HG02981 (cell line): ENCODE measurements around the gene EZH1.

ENCODE experiments used
- ATAC-seq: cut with Tn5 transposase; IDR thresholded peaks from one replicate; pipeline ENCODE4 v1.9.1; 2021; ENCODE audit warnings: mild to moderate bottlenecking, moderate library complexity; ENCODE audit not compliant: unreplicated experiment

EZH1 gene

GRCh38 chr17:42725143-42725542 lies 19.7 kb downstream of the EZH1 start:
- no peak for ATAC-seq

DNA sequence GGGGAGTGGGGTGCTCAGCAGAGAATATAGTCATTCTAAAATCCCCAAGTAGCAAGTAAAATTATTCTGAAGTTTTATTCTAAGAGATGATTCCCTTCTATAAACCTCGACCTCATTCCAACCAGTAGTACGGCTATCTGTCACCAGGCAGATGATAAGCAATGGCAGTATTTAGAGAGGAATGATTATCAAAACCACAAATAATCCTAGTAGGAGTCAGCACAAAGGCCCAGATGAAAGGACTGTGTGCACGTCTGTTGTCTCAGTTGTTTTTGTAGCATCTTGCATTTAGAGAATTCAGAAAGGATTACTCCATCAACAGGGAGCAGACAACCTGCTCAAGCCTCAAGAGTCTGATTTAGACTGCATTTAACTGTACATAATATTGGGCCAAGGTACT lies 21.2 kb downstream of the EZH1 start:
- no peak for ATAC-seq

DNA sequence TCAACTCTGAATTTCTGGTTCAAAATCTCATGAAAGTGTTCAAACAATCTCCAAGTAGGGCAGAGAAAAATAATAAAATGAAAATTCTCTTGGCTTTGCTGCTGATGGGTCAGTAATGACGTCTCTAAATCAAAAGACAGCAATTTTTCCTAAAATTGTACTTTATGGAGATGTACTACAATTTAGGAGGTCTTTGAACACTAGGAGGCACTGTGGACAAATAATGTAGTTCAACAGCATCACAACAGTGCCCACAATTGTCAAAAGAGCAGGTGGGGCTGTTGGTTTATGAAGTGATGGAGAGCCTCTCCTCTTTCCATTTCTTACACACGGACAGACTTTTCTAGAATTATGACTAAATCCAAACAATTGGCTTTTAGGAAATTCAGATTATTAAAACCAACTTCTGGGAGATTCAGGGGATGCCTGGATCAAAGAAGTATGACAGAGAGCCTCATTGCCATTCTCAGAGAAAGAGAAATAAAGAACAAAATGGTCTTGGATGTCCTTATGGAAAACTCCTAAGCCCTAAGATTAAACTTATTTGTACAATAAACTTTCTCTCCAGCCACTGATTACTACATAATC lies 23.8 kb downstream of the EZH1 start:
- no peak for ATAC-seq

GRCh38 chr17:42709561-42709960 lies 35.3 kb downstream of the EZH1 start:
- ATAC-seq: no peak

DNA sequence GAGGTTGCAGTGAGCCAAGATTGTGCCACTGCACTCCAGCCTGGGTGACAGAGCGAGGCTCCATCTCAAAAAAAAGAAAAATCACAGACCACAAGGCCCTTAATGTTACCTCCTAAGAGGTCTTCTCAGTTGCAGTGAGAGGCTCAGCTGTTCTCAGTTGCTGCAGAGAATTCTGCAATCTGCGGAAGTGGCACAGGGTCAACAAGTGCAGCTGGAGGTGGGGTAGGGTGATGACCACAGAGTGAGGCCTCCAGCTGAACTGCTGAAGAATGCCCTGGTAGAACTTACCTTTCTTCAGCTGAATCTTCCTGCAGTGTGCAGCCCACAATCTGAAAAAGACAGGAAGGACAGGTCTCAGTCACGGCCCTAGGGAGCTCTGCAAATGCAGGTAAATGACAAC lies 36.3 kb downstream of the EZH1 start:
- no peak for ATAC-seq

GRCh38 chr17:42706732-42707131 lies 38.1 kb downstream of the EZH1 start:
- ATAC-seq: no peak

DNA sequence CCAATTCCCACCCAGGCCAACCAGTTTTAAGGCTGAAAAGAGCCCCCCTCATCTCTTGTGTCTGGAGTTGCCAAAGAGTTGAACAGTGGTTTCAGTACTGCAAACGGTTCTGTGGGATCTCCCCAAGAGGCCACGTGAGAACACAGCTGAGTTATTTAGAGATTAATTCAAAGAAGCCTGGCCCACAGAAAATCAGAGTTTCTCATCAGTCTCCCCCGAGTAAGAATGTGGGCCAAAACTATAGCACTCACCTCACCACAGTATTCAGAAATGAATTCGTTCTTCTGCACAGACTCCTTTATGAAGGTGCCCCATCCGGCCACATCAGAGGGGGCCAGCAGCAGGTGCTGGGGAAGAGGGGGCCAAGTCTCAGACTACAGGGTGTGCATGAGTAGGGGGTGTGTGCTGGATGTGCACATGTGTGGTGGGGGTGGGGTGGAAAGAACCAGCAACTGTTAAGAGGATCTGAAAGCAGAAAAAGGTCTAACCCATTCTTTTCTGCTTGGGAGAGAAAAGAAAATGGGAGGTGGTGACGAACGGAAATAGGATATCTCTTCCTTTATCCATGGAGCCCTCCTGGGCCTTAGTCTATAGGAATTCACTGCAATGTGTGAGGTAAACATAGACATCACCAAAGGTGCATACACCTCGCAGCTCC lies 39.9 kb downstream of the EZH1 start:
- ATAC-seq: peak; percentile 83

DNA sequence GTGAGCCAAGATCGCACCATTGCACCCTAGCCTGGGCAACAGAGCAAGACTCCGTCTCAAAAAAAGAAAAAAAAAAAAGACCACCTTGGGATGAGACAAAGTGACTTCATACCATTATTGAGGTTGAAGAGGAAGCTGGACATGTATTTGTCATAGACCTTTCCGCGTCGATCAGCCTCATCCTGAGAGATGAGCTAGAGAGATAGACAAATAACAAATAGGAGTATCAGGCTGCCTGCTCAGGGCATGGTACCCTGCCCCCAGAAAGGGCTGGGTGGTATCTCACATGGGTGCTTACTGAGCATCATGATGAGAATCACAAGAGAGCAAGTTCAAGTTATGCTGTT lies 40.4 kb downstream of the EZH1 start:
- peak; percentile 10 for ATAC-seq

DNA sequence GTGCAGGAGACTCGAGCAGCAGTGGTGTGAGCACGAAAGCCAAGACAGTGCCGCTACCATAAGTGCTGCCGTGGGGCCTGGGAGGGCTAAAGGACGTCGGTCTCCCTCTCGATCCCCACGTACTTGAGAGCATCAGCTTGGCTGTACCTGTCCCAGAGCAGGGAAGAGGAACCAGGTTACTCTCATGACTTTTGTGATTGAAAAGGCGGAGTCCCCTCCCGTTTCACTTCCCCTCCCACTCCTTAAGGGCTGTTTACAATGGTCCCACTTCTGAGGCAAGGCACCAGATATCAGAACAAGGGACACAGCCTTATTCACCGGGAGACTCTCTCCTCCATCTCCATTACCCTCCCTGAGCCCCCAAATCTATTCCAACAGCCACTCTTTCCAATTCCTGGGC lies 42.4 kb downstream of the EZH1 start:
- no peak for ATAC-seq

DNA sequence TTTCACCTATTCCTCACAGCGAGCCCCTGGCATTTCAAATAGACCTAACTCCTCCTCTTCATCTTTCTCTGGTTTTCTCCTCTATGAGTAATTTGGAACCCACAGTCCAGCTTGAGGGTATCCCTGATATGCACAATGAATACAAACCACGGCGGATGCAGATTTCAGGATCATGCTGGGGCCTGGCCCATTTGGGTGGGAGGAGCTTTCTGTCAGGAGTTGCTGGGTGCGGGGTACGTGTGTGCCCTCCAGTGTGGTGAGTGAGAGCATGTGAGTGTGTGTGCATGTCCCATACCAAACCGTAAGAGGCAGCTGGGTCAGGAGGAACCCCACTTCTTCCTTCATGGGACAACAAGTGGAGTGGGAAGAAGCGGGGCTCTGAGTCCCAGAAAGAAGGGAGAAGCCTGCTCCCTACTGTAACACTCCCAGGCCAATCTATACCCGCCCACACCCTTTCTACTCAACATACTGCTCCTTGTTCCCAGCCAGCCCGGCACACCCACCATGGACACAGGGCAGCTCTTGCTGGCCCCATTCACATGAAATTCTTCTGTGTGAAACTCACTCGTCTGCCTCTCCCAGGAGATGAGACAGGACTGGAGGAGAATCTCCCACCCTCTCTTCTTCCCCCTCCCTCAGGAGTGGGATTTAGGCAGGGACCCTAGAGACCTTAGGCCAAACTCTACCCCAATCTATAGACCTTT lies 44.1 kb downstream of the EZH1 start:
- ATAC-seq: no peak

- ATAC-seq: no peak
These were observed 45.5 kb downstream of the EZH1 start for GRCh38 chr17:42699415-42699740.

GRCh38 chr17:42698736-42699414 lies 46.0 kb downstream of the EZH1 start:
- no peak for ATAC-seq

DNA sequence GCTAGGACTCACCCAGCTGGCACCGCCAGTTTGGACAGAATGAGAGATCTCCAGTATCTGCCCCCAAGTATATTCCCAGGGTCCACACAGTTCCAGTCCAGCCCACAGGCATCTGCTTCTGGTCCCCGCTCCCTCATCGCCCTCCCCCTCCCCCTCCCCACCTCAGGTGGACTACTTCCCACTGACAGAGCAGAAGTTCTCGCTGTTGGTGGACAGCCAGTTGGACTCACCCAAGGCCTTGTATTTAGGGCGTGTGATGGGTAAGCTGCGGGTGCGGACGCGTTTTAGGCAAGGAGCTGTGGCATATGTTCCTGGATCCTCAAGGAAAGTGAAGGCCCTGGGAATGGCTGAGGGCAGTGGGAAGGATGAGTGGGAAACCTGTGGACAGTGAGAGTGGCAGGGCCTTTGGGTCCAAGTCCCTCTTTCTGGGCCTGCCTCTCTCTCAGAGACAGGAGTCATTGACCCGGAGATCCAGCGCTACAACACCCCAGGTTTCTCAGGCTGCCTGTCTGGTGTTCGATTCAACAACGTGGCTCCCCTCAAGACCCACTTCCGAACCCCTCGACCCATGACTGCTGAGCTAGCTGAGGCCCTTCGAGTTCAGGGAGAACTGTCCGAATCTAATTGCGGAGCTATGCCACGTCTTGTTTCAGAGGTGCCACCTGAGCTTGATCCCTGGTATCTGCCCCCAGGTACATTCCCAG lies 47.6 kb downstream of the EZH1 start:
- ATAC-seq: no peak

DNA sequence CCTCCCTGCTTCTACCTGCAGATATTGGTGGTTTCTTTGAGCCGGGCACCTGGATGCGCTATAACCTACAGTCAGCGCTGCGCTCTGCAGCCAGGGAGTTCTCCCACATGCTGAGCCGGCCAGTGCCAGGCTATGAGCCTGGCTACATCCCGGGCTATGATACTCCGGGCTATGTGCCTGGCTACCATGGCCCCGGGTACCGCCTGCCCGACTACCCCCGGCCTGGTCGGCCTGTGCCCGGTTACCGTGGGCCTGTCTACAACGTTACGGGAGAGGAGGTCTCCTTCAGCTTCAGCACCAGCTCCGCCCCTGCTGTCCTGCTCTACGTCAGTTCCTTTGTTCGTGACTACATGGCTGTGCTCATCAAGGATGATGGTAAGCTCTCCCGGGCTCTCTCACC lies 49.3 kb downstream of the EZH1 start:
- ATAC-seq: no peak

DNA sequence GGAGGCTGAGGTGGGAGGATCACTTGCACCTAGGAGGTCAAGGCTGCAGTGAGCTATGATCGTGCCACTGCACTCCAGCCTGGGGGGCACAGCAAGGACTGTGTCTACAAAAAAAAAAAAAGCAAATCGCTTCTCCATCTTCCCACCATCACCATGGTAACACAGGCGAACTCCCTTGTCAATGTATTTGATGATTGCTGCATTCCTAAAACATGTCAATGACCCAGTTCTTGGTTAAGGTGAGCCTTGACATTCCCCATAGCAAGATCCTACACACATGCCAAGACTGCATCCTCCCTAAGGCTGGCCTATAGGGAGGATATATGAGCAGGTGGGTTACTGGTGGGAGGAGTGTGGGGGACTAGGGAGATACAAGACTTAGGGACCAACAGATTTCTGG lies 50.3 kb downstream of the EZH1 start:
- ATAC-seq: no peak

- no peak for ATAC-seq
These were observed 52.4 kb downstream of the EZH1 start for GRCh38 chr17:42692489-42692888.

- no peak for ATAC-seq
These were observed 53.8 kb downstream of the EZH1 start for GRCh38 chr17:42691021-42691545.

DNA sequence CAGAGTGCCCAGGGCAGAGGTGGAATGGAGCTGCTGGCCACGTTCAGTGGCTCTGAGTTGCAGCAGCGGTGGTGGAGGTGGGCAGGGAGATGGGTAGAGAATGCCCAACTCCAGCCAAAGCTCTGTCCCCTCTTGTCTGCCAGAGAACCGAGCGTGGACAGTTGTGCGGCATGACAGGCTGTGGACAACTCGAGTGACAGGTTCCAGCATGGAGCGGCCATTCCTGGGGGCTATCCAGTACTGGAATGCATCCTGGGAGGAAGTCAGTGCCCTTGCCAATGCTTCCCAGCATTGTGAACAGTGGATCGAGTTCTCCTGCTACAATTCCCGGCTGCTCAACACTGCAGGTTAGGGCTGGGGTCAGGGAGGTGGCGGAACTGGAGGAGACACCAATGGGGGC lies 54.2 kb downstream of the EZH1 start:
- no peak for ATAC-seq

DNA sequence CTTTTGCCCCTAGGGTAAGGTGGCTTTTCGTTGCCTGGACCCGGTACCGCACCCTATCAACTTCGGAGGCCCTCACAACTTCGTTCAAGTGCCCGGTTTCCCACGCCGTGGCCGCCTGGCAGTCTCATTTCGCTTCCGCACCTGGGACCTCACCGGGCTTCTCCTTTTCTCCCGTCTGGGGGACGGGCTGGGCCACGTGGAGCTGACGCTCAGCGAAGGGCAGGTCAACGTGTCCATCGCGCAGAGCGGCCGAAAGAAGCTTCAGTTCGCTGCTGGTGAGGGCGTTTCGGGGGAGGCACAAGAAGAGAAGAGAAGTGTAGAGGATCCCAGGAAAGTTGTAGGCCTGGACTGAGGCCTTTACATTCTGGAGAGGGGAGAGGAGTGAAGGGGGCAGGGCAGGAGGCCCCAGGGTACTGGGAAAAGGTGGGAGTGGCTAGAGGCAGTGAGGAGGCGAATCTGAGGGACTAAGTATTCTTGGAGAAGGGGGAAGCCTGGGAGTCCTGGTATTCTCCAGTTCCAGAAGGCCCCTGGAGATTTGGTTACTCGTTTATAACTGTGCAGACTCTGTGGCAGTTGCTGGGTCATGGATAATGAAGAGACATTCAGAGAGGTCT lies 57.0 kb downstream of the EZH1 start:
- no peak for ATAC-seq

DNA sequence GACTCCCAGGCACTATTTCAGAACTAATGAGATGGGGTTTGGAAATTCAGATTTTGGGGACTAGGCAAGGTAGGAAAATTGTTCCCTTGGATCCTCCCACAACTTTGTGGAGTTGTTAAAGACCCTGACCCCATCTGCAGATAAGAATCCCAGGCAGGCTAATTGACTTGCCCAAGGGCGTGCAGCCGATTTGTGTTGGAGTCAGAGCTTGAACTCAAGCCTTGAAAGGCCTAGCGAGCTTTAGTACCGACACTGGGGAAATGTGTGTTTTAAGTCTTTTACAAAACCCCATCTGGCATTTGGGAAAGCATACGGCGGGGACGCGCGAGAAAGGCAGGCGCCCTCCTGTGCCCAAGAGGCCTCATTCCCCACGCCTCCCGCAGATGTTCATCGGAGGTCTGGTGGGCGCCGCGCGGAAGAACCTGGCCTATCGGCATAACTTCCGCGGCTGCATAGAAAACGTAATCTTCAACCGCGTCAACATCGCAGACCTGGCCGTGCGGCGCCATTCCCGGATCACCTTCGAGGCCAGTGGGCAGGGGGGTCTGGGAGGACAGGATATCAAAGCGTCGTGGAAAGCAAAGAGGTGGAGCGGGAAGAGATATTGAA lies 58.2 kb downstream of the EZH1 start:
- no peak for ATAC-seq
